Glutamatergic neuron (in vitro differentiated cells): ENCODE results near the gene ANKRD10. TPM values are rescaled to one million over a fixed set of nuclear protein-coding genes. Genes with fewer than 3 reads are reported as not detected.
"Not testable (repeated sequence)": the region's sequence is repeated elsewhere in the genome, so short reads cannot be mapped to it uniquely, and the experiment has no call there.

ENCODE experiments used
- DNase-seq: peaks from one replicate; pipeline ENCODE4 v3.0.0; 2022
- H3K27ac Mint-ChIP-seq: one replicate; pipeline ENCODE4 v1.8.0; 2020; ENCODE audit warnings: mild to moderate bottlenecking, mixed read lengths, inconsistent platforms; ENCODE audit not compliant: unreplicated experiment
- H3K27me3 Mint-ChIP-seq: one replicate; pipeline ENCODE4 v1.8.0; 2020; ENCODE audit warnings: mild to moderate bottlenecking, moderate library complexity, mixed read lengths, inconsistent platforms; ENCODE audit not compliant: unreplicated experiment
- H3K36me3 Mint-ChIP-seq: one replicate; pipeline ENCODE4 v1.8.0; 2020; ENCODE audit warnings: mild to moderate bottlenecking, mixed read lengths, inconsistent platforms; ENCODE audit not compliant: unreplicated experiment
- H3K4me1 Mint-ChIP-seq: one replicate; pipeline ENCODE4 v1.8.0; 2020; ENCODE audit warnings: mild to moderate bottlenecking, low read depth, mixed read lengths, inconsistent platforms; ENCODE audit not compliant: unreplicated experiment
- H3K4me3 Mint-ChIP-seq: one replicate; pipeline ENCODE4 v1.8.0; 2020; ENCODE audit warnings: mild to moderate bottlenecking, mixed read lengths, inconsistent platforms; ENCODE audit not compliant: unreplicated experiment
- H3K9me3 Mint-ChIP-seq: one replicate; pipeline ENCODE4 v1.8.0; 2020; ENCODE audit warnings: mild to moderate bottlenecking, moderate library complexity, mixed read lengths, inconsistent platforms; ENCODE audit not compliant: unreplicated experiment
- CTCF ChIP-seq: fragments of 200-600 bp; sonication (generic); IDR thresholded peaks from one replicate; pipeline ENCODE4 v1.5.0; 2021; ENCODE audit not compliant: partially characterized antibody, unreplicated experiment
- total RNA-seq: library from RNA; stranded (reverse); fragmentation: NEBNext Ultra II Directional; extraction: Animal tissue kit (Norgen Biotek cat#: 25700); gene quantifications from one replicate; pipeline ENCODE4 v1.2.1, GENCODE V29; 2021; ENCODE audit not compliant: unreplicated experiment

Gene ANKRD10
- total RNA-seq, 1 donor from 2014 or later = 188 TPM

- TF ChIP-seq CTCF = no peak
- no peak for DNase-seq
- H3K27me3 Mint-ChIP-seq = peaks cover 2% of the 10 kb centered on the region
Observed at GRCh38 chr13:110949628-110950027, 34.8 kb upstream of the ANKRD10 start.

DNA sequence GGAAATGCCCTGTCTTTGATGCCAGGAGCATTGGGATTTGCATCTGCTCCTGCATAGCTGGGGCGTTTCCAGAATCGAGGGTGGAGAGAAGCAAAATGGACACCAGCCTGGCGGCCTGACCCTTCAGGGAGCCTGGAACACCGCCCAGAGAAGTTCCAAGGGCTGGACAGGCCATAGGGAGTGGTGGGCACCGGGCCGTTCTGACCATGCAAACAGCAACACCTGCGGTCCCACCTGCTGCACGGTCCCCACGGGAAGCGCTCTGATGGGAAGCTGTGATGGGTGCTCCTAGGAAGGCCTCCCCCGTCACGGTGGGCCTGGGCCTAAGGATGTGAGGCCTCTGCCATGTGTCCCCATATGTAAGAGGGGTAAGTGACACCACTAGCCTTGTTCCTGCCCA is 34.2 kb upstream of the ANKRD10 start:
- peaks cover 2% of the 10 kb centered on the region for H3K27me3 Mint-ChIP-seq
- peaks cover 18% of the 10 kb centered on the region for H3K4me1 Mint-ChIP-seq
- TF ChIP-seq CTCF = no peak
- H3K36me3 Mint-ChIP-seq = no peaks in the 10 kb centered on the region
- H3K27ac Mint-ChIP-seq = no peak overlapping the region
- peaks cover 7% of the 10 kb centered on the region for H3K9me3 Mint-ChIP-seq
- no peak overlapping the region for H3K4me3 Mint-ChIP-seq
- no peak for DNase-seq

More at GRCh38 chr13:110949628-110950027, 34.8 kb upstream of the ANKRD10 start:
- H3K4me3 Mint-ChIP-seq = no peak overlapping the region
- no peaks in the 10 kb centered on the region for H3K36me3 Mint-ChIP-seq
- peaks cover 7% of the 10 kb centered on the region for H3K9me3 Mint-ChIP-seq
- H3K4me1 Mint-ChIP-seq = peaks cover 18% of the 10 kb centered on the region
- no peak overlapping the region for H3K27ac Mint-ChIP-seq

DNA sequence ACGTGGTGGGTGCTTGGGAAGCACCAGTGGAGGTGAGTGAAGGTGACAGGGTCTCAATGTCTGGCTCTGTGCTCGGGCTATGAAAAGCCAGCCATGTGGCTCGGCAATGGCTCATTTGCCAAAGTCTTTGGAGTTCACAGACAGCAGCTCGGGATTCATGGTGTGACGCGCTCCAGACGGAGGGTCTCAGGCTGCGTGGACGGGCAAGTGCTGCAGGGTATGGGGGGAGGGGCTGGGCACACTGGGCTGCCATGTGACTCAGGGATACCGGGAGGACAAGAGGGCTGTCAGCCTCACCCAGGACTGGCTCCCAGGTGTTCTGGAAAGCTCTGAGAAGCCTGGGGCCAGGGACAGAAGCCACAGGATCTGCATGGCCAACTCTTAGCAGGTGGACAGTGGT is 32.5 kb upstream of the ANKRD10 start:
- H3K36me3 Mint-ChIP-seq, H3K9me3 Mint-ChIP-seq, H3K27me3 Mint-ChIP-seq, H3K27ac Mint-ChIP-seq, DNase-seq, H3K4me3 Mint-ChIP-seq: not testable (repeated sequence)
- H3K4me1 Mint-ChIP-seq = peaks cover 16% of the 10 kb centered on the region

- Mint-ChIP-seq H3K27ac (no peak overlapping the region), H3K27me3 (peaks cover 2% of the 10 kb centered on the region), H3K9me3 (peaks cover 7% of the 10 kb centered on the region)
Observed at GRCh38 chr13:110945928-110946570, 31.2 kb upstream of the ANKRD10 start.

DNA sequence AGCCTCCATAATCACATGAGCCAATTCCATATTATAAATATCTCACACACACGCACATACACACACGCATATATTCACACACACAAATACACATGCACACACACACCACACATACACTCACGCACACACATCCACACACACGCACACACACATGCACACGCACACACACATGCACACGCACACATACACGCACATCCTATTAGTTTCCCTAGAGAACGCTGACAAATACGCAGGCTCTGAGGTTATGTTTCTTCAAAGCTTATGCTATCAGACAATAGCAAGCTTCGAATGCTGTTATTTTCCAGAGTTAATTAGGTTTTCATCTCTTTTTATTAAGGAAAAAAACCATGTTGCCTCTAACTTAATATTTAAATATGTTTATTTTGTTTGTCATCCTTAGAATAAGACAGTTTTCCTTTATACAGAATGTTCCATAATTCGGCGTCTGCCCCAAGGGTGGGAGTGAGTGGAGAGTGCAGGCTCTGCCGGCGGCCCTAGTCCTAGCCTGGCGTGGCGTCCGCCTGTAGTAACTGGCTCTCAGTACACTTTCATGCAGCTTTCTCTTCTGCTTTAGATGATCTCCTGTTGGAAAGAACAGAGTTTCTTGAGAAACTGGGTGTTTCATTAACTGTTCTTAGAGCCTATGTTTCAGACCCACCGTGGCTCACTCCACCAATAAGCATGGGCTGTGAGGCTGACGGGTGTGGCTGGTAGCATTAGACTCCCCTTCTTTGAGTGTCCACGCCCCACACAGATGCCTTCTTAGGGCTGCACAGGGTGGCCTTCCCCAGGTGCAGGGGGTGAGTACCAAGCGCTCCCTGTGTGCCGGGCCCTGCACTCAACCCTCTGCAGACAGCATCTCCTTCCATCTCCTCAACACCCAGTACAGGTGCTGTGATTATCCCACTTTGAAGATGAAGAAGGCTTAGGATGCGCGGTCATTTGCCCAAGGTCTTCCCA is 30.4 kb upstream of the ANKRD10 start:
- TF ChIP-seq CTCF = no peak
- peaks cover 2% of the 10 kb centered on the region for H3K27me3 Mint-ChIP-seq
- H3K4me1 Mint-ChIP-seq = peaks cover 3% of the 10 kb centered on the region
- H3K9me3 Mint-ChIP-seq = peaks cover 7% of the 10 kb centered on the region
- no peak overlapping the region for H3K27ac Mint-ChIP-seq
- no peaks in the 10 kb centered on the region for H3K36me3 Mint-ChIP-seq
- no peak overlapping the region for H3K4me3 Mint-ChIP-seq
- DNase-seq = no peak

More at GRCh38 chr13:110945928-110946570, 31.2 kb upstream of the ANKRD10 start:
- Mint-ChIP-seq H3K36me3 (no peaks in the 10 kb centered on the region), H3K4me3 (no peak overlapping the region), H3K4me1 (peaks cover 8% of the 10 kb centered on the region)
- no peak for DNase-seq
- TF ChIP-seq CTCF = no peak
